ENCODE results near the gene AP3S2. TPM values are rescaled to one million over a fixed set of nuclear protein-coding genes. Genes with fewer than 3 reads are reported as not detected.

AP3S2 gene
- total RNA-seq, 1 donor from 2014 or later, result 32.2 TPM

DNA sequence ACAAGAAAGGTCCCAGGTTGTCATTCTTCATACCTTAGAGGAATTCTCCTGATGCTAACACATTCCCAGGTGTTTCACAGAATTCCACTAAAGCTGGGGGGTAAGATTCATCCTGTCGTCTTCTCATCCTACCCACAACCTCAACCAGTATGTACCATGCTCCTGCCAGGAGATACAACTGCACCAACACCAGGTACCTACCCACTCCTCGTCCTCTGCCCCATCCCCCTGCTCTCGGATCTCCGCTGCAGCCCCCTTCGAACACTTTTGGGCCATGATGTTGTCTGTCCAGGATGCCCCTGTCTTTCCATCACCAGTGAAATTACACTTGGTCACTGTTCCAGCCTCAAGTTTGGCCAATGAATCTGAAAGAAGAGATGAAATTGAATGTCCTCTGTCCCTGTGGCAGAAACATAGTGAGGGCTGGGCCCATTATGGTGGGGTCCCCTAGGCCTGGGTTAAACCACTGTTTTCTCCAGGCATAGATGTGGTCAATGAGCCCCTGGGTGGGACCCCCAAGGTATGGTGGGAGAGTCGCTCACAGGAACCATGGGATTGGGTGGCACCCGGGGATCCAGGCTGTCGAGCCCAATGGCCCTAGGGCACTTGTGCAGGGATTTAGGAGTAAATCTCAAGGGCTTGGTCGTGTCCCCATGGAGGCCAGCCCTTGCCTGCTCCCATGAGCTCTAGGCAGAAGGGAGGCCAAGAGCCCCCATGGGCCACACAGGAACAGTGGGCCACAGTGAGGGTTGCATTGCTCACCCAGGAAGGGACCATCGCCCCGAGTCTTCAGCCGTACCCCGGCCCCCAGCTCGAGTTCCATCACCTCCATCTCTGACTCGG is 9.4 kb upstream of the AP3S2 start:
- peaks cover 5% of the 10 kb centered on the region for H3K4me1 Mint-ChIP-seq (ENCODE audit: unreplicated experiment)
- no peak overlapping the region for H3K27ac Mint-ChIP-seq
- TF ChIP-seq, protein P1, sequence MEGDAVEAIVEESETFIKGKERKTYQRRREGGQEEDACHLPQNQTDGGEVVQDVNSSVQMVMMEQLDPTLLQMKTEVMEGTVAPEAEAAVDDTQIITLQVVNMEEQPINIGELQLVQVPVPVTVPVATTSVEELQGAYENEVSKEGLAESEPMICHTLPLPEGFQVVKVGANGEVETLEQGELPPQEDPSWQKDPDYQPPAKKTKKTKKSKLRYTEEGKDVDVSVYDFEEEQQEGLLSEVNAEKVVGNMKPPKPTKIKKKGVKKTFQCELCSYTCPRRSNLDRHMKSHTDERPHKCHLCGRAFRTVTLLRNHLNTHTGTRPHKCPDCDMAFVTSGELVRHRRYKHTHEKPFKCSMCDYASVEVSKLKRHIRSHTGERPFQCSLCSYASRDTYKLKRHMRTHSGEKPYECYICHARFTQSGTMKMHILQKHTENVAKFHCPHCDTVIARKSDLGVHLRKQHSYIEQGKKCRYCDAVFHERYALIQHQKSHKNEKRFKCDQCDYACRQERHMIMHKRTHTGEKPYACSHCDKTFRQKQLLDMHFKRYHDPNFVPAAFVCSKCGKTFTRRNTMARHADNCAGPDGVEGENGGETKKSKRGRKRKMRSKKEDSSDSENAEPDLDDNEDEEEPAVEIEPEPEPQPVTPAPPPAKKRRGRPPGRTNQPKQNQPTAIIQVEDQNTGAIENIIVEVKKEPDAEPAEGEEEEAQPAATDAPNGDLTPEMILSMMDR (conservative IDR thresholded peaks at IDR 0.05), result no peak

DNA sequence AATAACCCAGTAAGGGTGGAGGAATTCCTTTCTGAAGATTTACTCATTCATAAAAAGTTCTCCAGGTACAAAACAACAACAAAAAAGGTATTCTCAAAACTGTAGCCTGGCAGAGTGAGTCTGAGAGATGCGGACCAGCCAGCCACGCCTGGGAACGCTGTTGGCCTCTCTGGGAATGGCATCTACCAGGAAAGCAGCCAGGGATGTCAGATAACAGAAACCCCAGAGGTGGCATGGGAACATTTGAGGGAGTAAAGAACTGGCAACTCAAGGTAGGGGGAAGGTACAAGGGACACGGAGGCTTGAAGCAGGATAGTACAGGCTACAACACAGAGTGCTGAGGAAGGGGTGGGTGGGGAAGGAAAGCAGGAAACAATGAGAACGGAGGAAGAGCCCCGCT is 7.1 kb upstream of the AP3S2 start:
- TF ChIP-seq, protein P1 (conservative IDR thresholded peaks at IDR 0.05), result no peak
- Mint-ChIP-seq H3K27ac (no peak overlapping the region), H3K4me3 (no peak overlapping the region), H3K36me3 (peaks cover 9% of the 10 kb centered on the region), H3K4me1 (ENCODE audit: unreplicated experiment) (peaks cover 5% of the 10 kb centered on the region), H3K27me3 (no peaks in the 10 kb centered on the region), H3K9me3 (no peaks in the 10 kb centered on the region)
- peak; percentile 13 for DNase-seq (ENCODE audit: extremely low spot score, unreplicated experiment)

More for the DNA sequence above, 9.4 kb upstream of the AP3S2 start:
- Mint-ChIP-seq H3K36me3 (peaks cover 11% of the 10 kb centered on the region), H3K27me3 (no peaks in the 10 kb centered on the region), H3K9me3 (no peaks in the 10 kb centered on the region), H3K4me3 (no peak overlapping the region)
- DNase-seq (ENCODE audit: extremely low spot score, unreplicated experiment), result no peak

DNA sequence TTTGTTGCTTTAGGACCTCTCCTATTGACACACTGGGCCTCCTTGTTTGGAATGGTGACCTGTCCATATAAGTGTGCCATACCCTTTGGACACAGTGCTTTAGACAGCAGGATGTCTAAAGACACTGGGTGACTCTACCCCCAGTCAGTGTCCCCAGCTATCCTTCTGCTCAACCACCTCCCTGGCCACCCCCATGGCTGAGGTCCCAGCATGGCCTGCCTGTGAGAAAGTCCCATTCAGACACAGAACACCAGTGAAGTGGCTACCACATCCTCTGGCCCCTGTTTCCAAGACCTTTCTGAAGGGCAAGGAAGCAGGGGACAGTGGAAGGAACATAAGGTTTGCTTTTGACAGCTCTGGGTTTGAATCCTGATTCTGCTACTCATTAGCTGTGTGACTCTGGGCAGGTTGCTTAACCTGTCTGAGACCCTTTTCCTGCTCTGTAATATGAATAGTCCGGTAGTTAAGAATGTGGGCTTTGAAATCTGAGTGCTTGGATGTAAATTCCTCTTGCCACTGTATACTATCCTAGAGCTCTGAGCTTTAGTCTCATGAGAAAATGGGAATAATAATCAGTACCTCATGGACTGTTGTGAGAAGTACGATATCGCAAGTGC is 6.3 kb upstream of the AP3S2 start:
- no peaks in the 10 kb centered on the region for H3K9me3 Mint-ChIP-seq
- peak overlapping the region; percentile 57 for H3K27ac Mint-ChIP-seq
- DNase-seq (ENCODE audit: extremely low spot score, unreplicated experiment), result no peak
- peaks cover 3% of the 10 kb centered on the region for H3K36me3 Mint-ChIP-seq
- TF ChIP-seq, protein P1 (conservative IDR thresholded peaks at IDR 0.05), result no peak
- H3K27me3 Mint-ChIP-seq, result no peaks in the 10 kb centered on the region
- peak overlapping the region; percentile 66 for H3K4me3 Mint-ChIP-seq
- peaks cover 5% of the 10 kb centered on the region for H3K4me1 Mint-ChIP-seq (ENCODE audit: unreplicated experiment)

DNA sequence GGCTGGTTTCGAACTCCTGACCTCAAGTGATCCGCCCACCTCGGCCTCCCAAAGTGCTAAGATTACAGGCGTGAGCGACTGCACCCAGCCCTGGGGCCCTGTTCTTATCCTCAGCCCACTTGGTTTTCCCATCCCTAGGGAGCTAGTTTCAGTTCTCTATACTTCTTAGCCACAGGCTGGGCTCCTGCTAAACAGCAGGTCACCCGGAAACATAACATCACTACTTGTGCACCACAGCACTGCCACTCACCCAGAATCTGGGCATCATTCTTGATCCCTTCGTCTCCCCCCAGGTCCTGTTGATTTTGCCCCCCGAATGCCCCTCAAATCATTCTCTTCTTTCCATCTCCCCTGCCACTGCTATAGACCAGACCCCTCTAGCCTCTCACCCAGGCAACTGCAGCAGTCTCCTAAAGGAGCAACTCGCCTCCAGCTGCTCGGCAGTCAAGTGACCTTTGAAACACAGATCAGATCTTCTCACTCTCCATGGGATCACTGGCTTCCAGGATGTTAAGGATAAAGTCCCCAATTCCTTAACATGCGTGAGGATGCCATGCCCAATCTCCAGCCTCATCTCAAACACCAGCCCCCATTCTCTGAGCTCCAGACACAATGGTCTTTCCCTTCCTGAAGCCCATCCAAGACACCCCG is 5.6 kb upstream of the AP3S2 start:
- H3K4me1 Mint-ChIP-seq (ENCODE audit: unreplicated experiment), result peaks cover 5% of the 10 kb centered on the region
- H3K27ac Mint-ChIP-seq, result peak overlapping the region; percentile 57
- no peaks in the 10 kb centered on the region for H3K27me3 Mint-ChIP-seq
- peak overlapping the region; percentile 66 for H3K4me3 Mint-ChIP-seq
- TF ChIP-seq, protein P1 (conservative IDR thresholded peaks at IDR 0.05), result no peak
- no peak for DNase-seq (ENCODE audit: extremely low spot score, unreplicated experiment)
- H3K9me3 Mint-ChIP-seq, result no peaks in the 10 kb centered on the region
- H3K36me3 Mint-ChIP-seq, result peaks cover 3% of the 10 kb centered on the region

DNA sequence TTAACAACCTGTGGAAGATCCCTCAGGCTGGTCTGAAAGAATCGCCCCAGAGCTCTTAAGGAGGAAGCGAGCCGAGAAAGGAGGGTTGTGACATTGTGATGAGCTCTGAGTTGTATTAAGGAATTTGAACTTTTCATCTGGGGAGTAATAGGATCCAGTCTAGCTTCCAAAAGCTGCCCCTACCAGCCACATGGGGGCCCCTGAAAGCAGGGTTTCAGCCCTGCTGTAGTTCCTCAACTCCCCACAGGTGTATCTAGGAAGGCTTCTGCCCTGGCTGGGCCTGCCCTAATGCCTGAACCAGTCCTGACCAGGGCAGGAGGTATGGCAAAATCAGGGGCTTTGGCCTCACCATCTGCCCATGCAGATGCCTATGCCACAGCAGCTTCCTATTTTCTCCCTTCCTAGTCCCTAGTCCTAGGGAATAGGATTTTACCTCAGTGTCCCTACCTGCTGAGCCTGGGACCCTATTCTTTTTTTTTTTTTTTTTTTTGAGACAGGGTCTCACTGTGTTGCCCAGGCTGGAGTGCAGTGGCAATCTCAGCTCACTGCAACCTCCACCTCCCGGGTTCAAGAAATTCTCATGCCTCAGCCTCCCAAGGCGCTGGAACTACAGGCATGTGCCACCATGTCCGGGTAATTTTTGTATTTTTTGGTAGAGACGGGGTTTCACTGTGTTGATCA is 5.0 kb upstream of the AP3S2 start:
- DNase-seq (ENCODE audit: extremely low spot score, unreplicated experiment), result no peak
- H3K9me3 Mint-ChIP-seq, result no peaks in the 10 kb centered on the region
- peaks cover 5% of the 10 kb centered on the region for H3K4me1 Mint-ChIP-seq (ENCODE audit: unreplicated experiment)
- TF ChIP-seq, protein P1 (conservative IDR thresholded peaks at IDR 0.05), result peak; percentile 71
- no peak overlapping the region for H3K27ac Mint-ChIP-seq
- no peaks in the 10 kb centered on the region for H3K27me3 Mint-ChIP-seq
- peaks cover 3% of the 10 kb centered on the region for H3K36me3 Mint-ChIP-seq
- H3K4me3 Mint-ChIP-seq, result peak overlapping the region; percentile 23

Measured in type B pancreatic cell (in vitro differentiated cells).